GM21825 (cell line): ENCODE data around the gene PIK3R1.

ENCODE experiments used
- ATAC-seq: cut with Tn5 transposase; IDR thresholded peaks from one replicate; pipeline ENCODE4 v1.9.1; 2021; ENCODE audit warnings: mild to moderate bottlenecking, moderate library complexity; ENCODE audit not compliant: unreplicated experiment

Gene PIK3R1

GRCh38 chr5:68289498-68289897 is 73.9 kb downstream of the PIK3R1 start:
- ATAC-seq, result no peak

- no peak for ATAC-seq
Measured at GRCh38 chr5:68290260-68290674, 74.7 kb downstream of the PIK3R1 start.

GRCh38 chr5:68290847-68291246 is 75.3 kb downstream of the PIK3R1 start:
- no peak for ATAC-seq

- ATAC-seq, result no peak
Measured at GRCh38 chr5:68292316-68292715, 76.8 kb downstream of the PIK3R1 start.

- no peak for ATAC-seq
Measured at GRCh38 chr5:68295772-68296171, 80.2 kb downstream of the PIK3R1 start.

- ATAC-seq, result no peak
Measured at GRCh38 chr5:68296895-68297294, 81.3 kb downstream of the PIK3R1 start.

GRCh38 chr5:68297656-68298055 is 82.1 kb downstream of the PIK3R1 start:
- ATAC-seq, result no peak

- no peak for ATAC-seq
Measured at GRCh38 chr5:68298479-68298878, 82.9 kb downstream of the PIK3R1 start.

- no peak for ATAC-seq
Measured at GRCh38 chr5:68299105-68299504, 83.5 kb downstream of the PIK3R1 start.

- ATAC-seq, result no peak
Measured at GRCh38 chr5:68299575-68299974, 84.0 kb downstream of the PIK3R1 start.

GRCh38 chr5:68303038-68303738 is 87.6 kb downstream of the PIK3R1 start:
- peak; percentile 74 for ATAC-seq

- no peak for ATAC-seq
Measured at GRCh38 chr5:68303754-68304420, 88.3 kb downstream of the PIK3R1 start.

GRCh38 chr5:68304421-68305052 is 89.0 kb downstream of the PIK3R1 start:
- no peak for ATAC-seq

GRCh38 chr5:68305223-68305870 is 89.8 kb downstream of the PIK3R1 start:
- no peak for ATAC-seq

GRCh38 chr5:68306361-68307014 is 90.9 kb downstream of the PIK3R1 start:
- ATAC-seq, result no peak

- no peak for ATAC-seq
Measured at GRCh38 chr5:68313336-68313735, 97.8 kb downstream of the PIK3R1 start.

GRCh38 chr5:68314465-68314864 is 98.9 kb downstream of the PIK3R1 start:
- no peak for ATAC-seq

- ATAC-seq, result peak; percentile 98
Measured at GRCh38 chr5:68315679-68316271, 100.2 kb downstream of the PIK3R1 start.

- ATAC-seq, result no peak
Measured at GRCh38 chr5:68316469-68316868, 100.9 kb downstream of the PIK3R1 start.

- no peak for ATAC-seq
Measured at GRCh38 chr5:68317646-68318045, 102.1 kb downstream of the PIK3R1 start.
